ENCODE results near the gene C12orf60.

Gene C12orf60

DNA sequence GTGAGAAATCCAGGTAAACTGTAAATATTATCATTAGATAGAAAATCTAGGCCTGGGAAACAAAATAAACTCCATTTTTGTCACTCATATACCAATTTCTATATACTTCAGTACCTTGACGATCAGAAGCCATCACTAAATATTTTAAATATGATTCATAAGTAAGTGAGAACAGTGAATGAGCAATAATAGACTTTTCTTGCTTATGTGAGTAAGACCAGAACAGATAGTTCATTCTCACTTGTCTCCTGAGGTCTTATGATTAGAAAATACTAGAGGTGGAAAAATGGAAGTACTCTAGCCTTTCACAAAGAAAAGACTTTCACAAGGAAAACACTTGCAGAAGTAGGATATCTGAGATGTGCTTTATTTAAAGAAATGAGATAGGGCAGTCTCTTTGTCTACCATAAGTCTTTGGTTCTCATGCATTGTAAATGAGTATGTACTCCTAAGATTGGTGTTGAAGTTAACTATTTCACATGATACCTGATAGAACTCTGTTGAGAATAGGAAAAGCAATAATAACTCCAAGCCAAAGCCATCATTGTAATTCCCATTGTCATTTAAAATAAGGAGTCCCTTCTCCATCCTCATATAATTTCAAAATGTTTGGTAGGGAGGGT is 20.7 kb downstream of the C12orf60 start:
- no peak for DNase-seq (ENCODE audit: extremely low read depth, low read depth)
- no peak overlapping the region for H3K4me3 ChIP-seq (replicated peaks; ENCODE audit: low read depth, low read length)
- TF ChIP-seq, protein P1, sequence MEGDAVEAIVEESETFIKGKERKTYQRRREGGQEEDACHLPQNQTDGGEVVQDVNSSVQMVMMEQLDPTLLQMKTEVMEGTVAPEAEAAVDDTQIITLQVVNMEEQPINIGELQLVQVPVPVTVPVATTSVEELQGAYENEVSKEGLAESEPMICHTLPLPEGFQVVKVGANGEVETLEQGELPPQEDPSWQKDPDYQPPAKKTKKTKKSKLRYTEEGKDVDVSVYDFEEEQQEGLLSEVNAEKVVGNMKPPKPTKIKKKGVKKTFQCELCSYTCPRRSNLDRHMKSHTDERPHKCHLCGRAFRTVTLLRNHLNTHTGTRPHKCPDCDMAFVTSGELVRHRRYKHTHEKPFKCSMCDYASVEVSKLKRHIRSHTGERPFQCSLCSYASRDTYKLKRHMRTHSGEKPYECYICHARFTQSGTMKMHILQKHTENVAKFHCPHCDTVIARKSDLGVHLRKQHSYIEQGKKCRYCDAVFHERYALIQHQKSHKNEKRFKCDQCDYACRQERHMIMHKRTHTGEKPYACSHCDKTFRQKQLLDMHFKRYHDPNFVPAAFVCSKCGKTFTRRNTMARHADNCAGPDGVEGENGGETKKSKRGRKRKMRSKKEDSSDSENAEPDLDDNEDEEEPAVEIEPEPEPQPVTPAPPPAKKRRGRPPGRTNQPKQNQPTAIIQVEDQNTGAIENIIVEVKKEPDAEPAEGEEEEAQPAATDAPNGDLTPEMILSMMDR (IDR thresholded peaks at IDR 0.05; ENCODE audit: low read depth, low read length, missing control alignments), result no peak

DNA sequence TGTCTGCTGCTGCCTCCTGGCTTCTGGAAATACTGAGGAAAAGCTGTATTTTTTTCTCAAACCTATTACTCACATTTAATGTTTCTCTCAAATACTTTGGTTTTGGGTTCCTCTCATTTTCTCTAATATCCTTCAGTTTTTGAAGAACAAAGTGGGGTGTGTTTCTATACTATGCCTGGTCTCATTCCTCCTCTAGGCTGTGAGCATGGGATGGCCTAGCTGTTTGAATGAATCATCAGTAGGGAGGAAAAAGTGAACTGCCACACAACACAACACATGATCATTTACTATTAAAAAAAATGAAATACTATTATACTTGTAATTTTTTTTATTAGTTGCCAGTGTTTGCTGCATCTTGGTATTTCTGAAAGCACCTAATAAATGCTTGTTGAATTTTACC is 21.8 kb downstream of the C12orf60 start:
- H3K4me3 ChIP-seq (replicated peaks; ENCODE audit: low read depth, low read length), result no peak overlapping the region
- DNase-seq (ENCODE audit: extremely low read depth, low read depth), result no peak
- TF ChIP-seq, protein P1 (IDR thresholded peaks at IDR 0.05; ENCODE audit: low read depth, low read length, missing control alignments), result no peak

DNA sequence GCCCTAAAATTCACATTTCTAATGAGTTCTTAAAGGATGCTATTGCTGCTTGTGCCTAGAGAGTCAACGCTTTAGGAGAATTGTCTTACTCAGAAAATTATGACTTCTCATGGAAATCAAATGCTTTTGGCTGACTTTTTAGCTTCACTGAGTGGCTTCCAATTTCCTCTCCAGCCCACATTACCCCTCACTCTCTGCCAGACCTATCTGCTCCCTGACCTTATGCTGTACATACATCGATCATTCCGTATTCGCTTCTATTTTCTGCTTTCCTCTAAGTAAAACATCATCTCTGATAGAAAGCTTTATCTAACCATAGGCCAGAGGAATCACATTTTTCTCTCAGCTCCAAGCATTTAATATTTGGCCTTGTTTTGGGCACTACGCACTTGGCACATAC is 23.0 kb downstream of the C12orf60 start:
- TF ChIP-seq, protein P1 (IDR thresholded peaks at IDR 0.05; ENCODE audit: low read depth, low read length, missing control alignments), result no peak
- no peak for DNase-seq (ENCODE audit: extremely low read depth, low read depth)
- no peak overlapping the region for H3K4me3 ChIP-seq (replicated peaks; ENCODE audit: low read depth, low read length)

DNA sequence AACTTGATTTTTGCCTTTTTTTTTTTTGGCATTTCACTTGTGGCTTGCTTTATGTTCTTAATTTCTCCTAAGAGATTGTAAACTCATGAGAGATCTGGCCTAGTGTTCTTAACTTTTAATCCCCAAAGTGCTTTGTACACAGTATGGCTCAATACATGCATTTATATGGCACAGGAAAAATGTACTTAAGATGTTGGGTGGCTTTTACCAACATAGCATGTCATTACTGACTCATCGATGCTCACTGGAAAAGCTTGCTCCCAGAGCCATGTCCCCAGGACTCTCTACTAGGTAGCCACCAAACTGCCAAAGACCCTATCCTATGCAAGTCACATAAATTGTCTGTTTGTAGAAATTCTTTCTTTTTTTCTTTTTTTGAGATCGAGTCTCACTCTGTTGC is 23.6 kb downstream of the C12orf60 start:
- DNase-seq (ENCODE audit: extremely low read depth, low read depth), result no peak
- H3K4me3 ChIP-seq (replicated peaks; ENCODE audit: low read depth, low read length), result no peak overlapping the region
- TF ChIP-seq, protein P1 (IDR thresholded peaks at IDR 0.05; ENCODE audit: low read depth, low read length, missing control alignments), result no peak

DNA sequence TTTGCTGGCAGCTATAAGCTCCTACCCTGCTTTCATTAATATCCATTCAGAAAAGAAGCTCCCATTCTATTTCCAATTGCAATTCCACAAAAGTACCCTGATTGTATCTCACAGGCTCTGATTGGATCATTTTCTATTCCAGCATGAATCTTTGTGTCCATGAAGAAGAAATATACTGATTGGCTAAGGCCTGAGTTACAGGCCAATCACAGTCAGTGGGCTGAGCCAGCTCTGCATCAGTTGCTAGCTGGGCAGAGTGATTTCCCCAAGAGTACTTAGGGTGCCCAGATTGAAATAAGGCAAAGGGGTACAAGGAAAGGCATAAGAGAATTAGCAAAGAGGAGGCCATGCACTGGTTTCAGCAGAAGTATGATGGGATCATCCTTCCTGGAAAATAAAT is 25.4 kb downstream of the C12orf60 start:
- H3K4me3 ChIP-seq (replicated peaks; ENCODE audit: low read depth, low read length), result no peak overlapping the region
- no peak for DNase-seq (ENCODE audit: extremely low read depth, low read depth)
- TF ChIP-seq, protein P1 (IDR thresholded peaks at IDR 0.05; ENCODE audit: low read depth, low read length, missing control alignments), result no peak

DNA sequence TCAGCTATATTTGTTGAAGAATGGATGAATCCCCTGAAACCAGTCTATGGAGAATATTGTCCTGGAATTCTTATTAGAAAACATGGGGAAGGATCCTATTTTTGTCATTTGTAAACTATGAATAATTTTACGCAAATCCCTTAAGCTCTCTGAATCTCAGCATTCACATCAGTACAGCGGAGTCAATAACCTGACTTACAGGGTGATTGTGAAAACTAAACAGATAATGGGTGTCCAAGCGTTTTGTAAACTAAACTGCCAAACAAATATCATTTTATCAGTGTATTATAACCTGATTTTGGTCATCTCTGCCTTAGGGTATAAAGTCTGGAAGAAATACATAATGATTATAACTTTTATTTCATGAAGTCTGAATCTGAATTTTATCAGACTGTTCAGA is 29.9 kb downstream of the C12orf60 start:
- no peak overlapping the region for H3K4me3 ChIP-seq (replicated peaks; ENCODE audit: low read depth, low read length)
- TF ChIP-seq, protein P1 (IDR thresholded peaks at IDR 0.05; ENCODE audit: low read depth, low read length, missing control alignments), result no peak
- DNase-seq (ENCODE audit: extremely low read depth, low read depth), result no peak

DNA sequence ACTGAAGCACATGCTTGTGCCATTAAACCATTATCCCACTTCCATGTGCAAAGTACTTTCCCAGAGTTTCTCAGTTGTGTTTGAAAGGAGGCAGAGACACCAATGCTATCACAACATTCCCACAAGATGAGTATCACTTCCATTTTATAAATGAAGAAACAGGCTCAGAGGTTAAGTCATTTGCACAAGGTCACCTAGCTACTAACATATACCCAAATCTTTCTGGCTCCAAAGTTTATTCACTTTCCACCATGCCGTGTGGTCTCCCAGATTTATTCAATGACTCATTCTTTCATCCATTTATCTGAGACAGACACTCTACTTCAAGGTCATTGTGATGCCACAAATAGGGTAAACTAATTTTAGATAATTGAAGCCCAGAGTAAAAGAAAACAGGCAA is 30.5 kb downstream of the C12orf60 start:
- H3K4me3 ChIP-seq (replicated peaks; ENCODE audit: low read depth, low read length), result no peak overlapping the region
- DNase-seq (ENCODE audit: extremely low read depth, low read depth), result no peak
- TF ChIP-seq, protein P1 (IDR thresholded peaks at IDR 0.05; ENCODE audit: low read depth, low read length, missing control alignments), result no peak
